22Rv1 (cell line): ENCODE measurements around the gene CKAP5.

ENCODE experiments used
- H3K27ac ChIP-seq: fragments of 450-650 bp; 2 replicates; pipeline ENCODE4 v1.5.1; 2017
- CTCF ChIP-seq: fragments of 450-650 bp; IDR thresholded peaks from 2 replicates; pipeline ENCODE4 v1.5.1; 2017; ENCODE audit warnings: mild to moderate bottlenecking
- ZFX ChIP-seq: fragments of 450-650 bp; IDR thresholded peaks from 2 replicates; pipeline ENCODE4 v1.6.1; 2017; ENCODE audit warnings: antibody characterized with exemption, borderline replicate concordance

The CKAP5 gene

GRCh38 chr11:46855863-46856262 is 9.8 kb upstream of the CKAP5 start:
- TF ChIP-seq CTCF = no peak
- no peak for TF ChIP-seq ZFX

GRCh38 chr11:46855167-46855566 is 9.1 kb upstream of the CKAP5 start:
- H3K27ac ChIP-seq = no peak overlapping the region
- no peak for TF ChIP-seq ZFX
- no peak for TF ChIP-seq CTCF

More at GRCh38 chr11:46855863-46856262, 9.8 kb upstream of the CKAP5 start:
- H3K27ac ChIP-seq = no peak overlapping the region

DNA sequence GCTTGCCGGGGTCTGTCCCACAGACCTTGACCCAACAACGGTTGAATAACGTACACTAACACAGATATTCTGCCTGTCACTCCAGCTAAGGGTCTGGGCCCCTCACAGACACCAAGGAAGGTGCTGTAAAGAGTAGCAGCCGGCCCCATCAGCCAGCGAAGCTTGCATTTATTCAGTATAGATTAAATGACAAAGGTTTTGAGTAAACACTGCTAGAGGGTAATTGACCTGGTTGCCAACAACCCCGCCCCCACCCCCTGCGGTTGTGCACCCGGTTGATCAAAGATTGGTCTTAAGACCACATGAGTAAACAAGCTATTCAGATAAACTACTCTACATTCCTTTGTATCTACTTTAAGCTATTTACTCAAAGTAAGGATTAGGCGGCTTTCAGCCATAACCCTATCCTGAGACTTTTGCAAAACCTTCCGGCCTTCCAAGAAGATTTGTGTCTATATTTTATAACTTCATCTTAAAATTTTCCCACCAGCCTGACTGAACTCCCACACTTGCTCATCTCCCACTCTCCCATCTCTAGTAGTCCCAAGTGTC is 4.8 kb upstream of the CKAP5 start:
- no peak for TF ChIP-seq CTCF
- TF ChIP-seq ZFX = no peak
- no peak overlapping the region for H3K27ac ChIP-seq

DNA sequence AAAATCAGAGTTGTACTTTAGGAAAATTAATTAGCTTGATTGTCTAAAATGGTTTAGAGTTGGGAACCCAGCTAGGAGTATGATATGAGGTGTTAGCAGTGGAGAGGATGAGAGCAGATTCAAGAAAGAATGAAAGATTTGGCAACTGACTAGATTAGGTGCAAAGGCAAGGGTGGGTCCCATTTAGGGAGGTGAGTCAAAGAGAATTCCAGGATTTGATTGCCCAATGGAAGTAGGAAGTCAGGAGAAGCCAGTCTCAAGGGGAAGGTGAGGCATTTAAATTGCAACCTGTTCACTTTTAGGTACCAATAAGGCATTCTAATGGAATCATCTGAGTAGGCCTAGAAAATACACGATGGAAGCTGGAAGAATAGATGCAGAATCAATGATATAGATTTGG is 3.6 kb upstream of the CKAP5 start:
- TF ChIP-seq ZFX = no peak
- TF ChIP-seq CTCF = no peak

DNA sequence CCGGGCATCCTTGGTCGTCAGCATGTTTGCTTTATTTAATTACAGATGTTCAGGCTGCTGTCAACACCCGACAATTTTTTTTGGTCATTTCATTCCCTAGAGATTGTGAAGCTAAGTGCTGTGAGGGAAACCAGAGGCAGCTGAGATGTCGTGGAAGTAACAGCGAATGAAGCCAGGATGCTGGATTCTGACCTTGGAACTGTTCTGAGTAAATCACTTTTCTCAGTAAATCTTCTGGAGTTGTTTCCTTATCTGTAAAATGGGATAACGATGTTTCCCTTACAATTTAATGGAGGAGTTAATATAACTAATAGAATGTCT is 390 bp upstream of the CKAP5 start:
- peak overlapping the region; percentile 83 for H3K27ac ChIP-seq
- TF ChIP-seq CTCF (no peak), ZFX (no peak)

More for the DNA sequence above, 3.6 kb upstream of the CKAP5 start:
- no peak overlapping the region for H3K27ac ChIP-seq

- peak overlapping the region; percentile 83 for H3K27ac ChIP-seq
- TF ChIP-seq ZFX = no peak
- no peak for TF ChIP-seq CTCF
Observed at GRCh38 chr11:46845440-46845739, 690 bp downstream of the CKAP5 start.

DNA sequence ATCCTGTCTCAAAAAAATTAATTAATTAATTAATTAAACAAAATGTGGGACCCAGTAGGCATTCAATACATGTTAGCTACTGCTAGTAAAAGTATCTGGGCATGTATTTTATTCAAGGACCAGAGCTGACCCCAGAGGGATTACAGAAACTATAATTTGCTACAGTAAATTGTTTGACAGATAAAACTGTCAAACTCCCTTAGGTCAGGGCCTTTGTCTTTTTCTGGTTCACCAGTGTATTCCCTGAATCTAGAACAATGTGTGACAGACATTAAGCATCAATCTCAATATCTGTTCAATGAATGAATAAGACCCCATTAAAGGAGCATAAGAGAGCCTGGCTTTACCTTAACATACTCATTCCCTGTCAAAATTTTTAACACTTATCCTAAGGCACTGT is 6.0 kb downstream of the CKAP5 start:
- TF ChIP-seq CTCF = no peak
- no peak for TF ChIP-seq ZFX

More for the DNA sequence above, 6.0 kb downstream of the CKAP5 start:
- H3K27ac ChIP-seq = no peak overlapping the region
